Keratinocyte (primary cell): ENCODE measurements around the gene KCNIP3. TPM values are rescaled to one million over a fixed set of nuclear protein-coding genes. Genes with fewer than 3 reads are reported as not detected.

Source experiments
- DNase-seq: peaks from one replicate; pipeline ENCODE4 v3.0.0-alpha.2; 2011; ENCODE audit warnings: low read depth, missing footprints, low spot score
- FAIRE-seq: peaks from 2 replicates; lab custom pipeline; 2011; peaks lifted over from hg19 to GRCh38; lab: Jason Lieb, UNC
- H2AFZ ChIP-seq: 2 replicates; pipeline ENCODE4 v1.6.0; 2012; ENCODE audit warnings: low read length, control low read depth, inconsistent platforms; ENCODE audit not compliant: control insufficient read depth
- H3K27ac ChIP-seq: 2 replicates; pipeline ENCODE4 v1.5.1; 2011; ENCODE audit warnings: low read length; ENCODE audit not compliant: control insufficient read depth, insufficient read depth
- H3K27me3 ChIP-seq: 3 replicates; pipeline ENCODE4 v1.6.0; 2011; ENCODE audit warnings: low read length; ENCODE audit not compliant: control insufficient read depth, insufficient read depth; ENCODE audit errors: extremely low read depth
- H3K36me3 ChIP-seq, 2 experiments: 2 replicates in 1 of 2; 3 replicates in 1 of 2; pipeline ENCODE4 v1.5.1; 2011; ENCODE audit warnings: low read length in 2 of 2, mild to moderate bottlenecking in 1 of 2; ENCODE audit not compliant: control insufficient read depth in 2 of 2, insufficient read depth in 2 of 2; ENCODE audit errors: extremely low read depth in 1 of 2
- H3K4me1 ChIP-seq: 3 replicates; pipeline ENCODE4 v1.5.1; 2011; ENCODE audit warnings: low read length; ENCODE audit not compliant: control insufficient read depth, insufficient read depth; ENCODE audit errors: extremely low read depth
- H3K4me2 ChIP-seq: 3 replicates; pipeline ENCODE4 v1.6.0; 2011; ENCODE audit warnings: low read depth, low read length; ENCODE audit not compliant: control insufficient read depth, insufficient read depth; ENCODE audit errors: extremely low read depth
- H3K4me3 ChIP-seq, 3 experiments: fragments of 200-600 bp in 1 of 3; sonication (generic) in 1 of 3; 2 replicates in 2 of 3; 3 replicates in 1 of 3; pipeline ENCODE4 v1.5.1; 2011 to 2016; ENCODE audit warnings: low read length in 3 of 3, mild to moderate bottlenecking in 3 of 3, control low read depth in 2 of 3, inconsistent platforms in 1 of 3, low read depth in 1 of 3, mixed read lengths in 1 of 3, mixed run types in 1 of 3, moderate library complexity in 1 of 3; ENCODE audit not compliant: control insufficient read depth in 2 of 3, insufficient read depth in 2 of 3; ENCODE audit errors: extremely low read depth in 1 of 3
- H3K79me2 ChIP-seq: 2 replicates; pipeline ENCODE4 v1.6.0; 2012; ENCODE audit warnings: low read length; ENCODE audit not compliant: control insufficient read depth, insufficient read depth
- H3K9ac ChIP-seq: 3 replicates; pipeline ENCODE4 v1.6.0; 2011; ENCODE audit warnings: low read length; ENCODE audit not compliant: control insufficient read depth, insufficient read depth; ENCODE audit errors: extremely low read depth
- H3K9me1 ChIP-seq: 3 replicates; pipeline ENCODE4 v1.6.0; 2011; ENCODE audit warnings: low read length; ENCODE audit not compliant: control insufficient read depth, insufficient read depth; ENCODE audit errors: extremely low read depth
- H3K9me3 ChIP-seq: 2 replicates; pipeline ENCODE4 v1.5.1; 2012; ENCODE audit warnings: low read depth, low read length; ENCODE audit not compliant: control insufficient read depth
- H4K20me1 ChIP-seq: 3 replicates; pipeline ENCODE4 v1.6.0; 2011; ENCODE audit warnings: low read length; ENCODE audit not compliant: control insufficient read depth, insufficient read depth; ENCODE audit errors: extremely low read depth
- EZH2 ChIP-seq: IDR thresholded peaks from one replicate; pipeline ENCODE4 v1.6.1; 2012; ENCODE audit warnings: inconsistent platforms, mild to moderate bottlenecking, low read length, moderate library complexity
- dilution Hi-C: fragments of 300-500 bp; cut with MboI; formaldehyde crosslinking; loops from one replicate; pipeline ENCODE4 v1.7.0; 2020; ENCODE audit warnings: low sequenced_read_pairs; ENCODE audit not compliant: extremely low pct_ligation_motif_present
- polyA plus RNA-seq, 5 experiments: library from polyadenylated mRNA; depleted of rRNA in 3 of 5; stranded (reverse) in 3 of 5; stranded (forward) in 1 of 5; unstranded in 1 of 5; fragments of >200 nt; gene quantifications; 1 replicate in 1 of 5; 2 replicates in 3 of 5; 3 replicates in 1 of 5; pipeline versions ENCODE4 v1.2.1 to v1.2.3, GENCODE V29; 2011 to 2012; ENCODE audit warnings: missing spikeins in 2 of 5, low read depth in 1 of 5, low replicate concordance in 1 of 5
- TF ChIP-seq, protein P1 (sequence below), 3 experiments: IDR thresholded peaks in 1 of 3; conservative IDR thresholded peaks in 1 of 3; optimal IDR thresholded peaks in 1 of 3; 2 replicates in 2 of 3; 3 replicates in 1 of 3; pipeline versions ENCODE3 to v1.5.1; 2011; ENCODE audit warnings: low read length in 3 of 3, mild to moderate bottlenecking in 3 of 3, moderate library complexity in 2 of 3, control low read depth in 1 of 3, inconsistent platforms in 1 of 3; ENCODE audit not compliant: insufficient read depth in 2 of 3; ENCODE audit errors: extremely low read depth in 1 of 3

The KCNIP3 gene
- polyA plus RNA-seq, 1 donor (not counting 4 experiments of a cell fraction or from before 2014, with no cell fraction given) = 0.66 TPM

DNA sequence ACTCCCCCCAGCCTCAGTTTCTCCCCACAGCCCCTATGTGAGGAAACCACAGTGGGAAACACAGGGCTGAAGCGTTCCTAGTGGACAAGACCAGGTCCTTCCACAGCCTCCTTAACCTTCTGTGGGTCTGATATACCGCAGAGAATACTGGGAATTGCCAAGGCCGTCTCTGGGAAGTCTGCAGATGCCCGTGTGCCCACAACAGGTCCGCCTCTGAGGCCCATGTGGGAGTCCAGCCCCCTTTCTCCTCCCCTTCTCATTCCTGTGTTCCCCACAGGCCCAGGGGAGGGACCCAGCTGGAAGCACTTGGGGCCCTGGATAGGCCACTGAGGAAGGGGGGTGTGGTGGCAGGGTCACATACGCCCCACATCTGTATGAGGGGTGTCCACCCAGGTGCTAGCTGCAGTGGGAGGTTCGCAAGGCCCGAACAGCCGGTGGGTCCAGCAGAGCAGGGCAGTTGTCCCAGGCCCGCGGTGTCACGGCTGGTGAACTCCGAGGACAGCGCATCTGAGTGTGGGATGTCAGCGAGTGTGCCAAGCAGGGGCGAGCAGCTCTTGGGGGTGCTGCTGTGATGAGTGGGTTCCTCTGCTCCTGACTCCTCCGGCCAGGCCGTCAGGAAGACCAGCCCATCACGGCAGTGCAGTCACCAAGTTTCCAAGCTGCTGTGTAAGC, 2.4 kb upstream of the KCNIP3 start:
- Histone ChIP-seq H3K4me3 (no peak overlapping the region), H3K9me3 (no peaks in the 10 kb centered on the region), H3K4me2 (no peak overlapping the region), H4K20me1 (no peaks in the 10 kb centered on the region), H3K9me1 (no peaks in the 10 kb centered on the region), H3K27me3 (peaks cover 41% of the 10 kb centered on the region), H3K4me1 (peaks cover 15% of the 10 kb centered on the region), H3K27ac (no peak overlapping the region), H2AFZ (no peak overlapping the region), H3K79me2 (no peaks in the 10 kb centered on the region), H3K36me3 (peaks cover 0 to 7% of the 10 kb centered on the region in 2 experiments), H3K9ac (no peak overlapping the region)
- FAIRE-seq (no peak), DNase-seq (no peak)
- dilution Hi-C loops = no loop called here
- TF ChIP-seq, protein P1, sequence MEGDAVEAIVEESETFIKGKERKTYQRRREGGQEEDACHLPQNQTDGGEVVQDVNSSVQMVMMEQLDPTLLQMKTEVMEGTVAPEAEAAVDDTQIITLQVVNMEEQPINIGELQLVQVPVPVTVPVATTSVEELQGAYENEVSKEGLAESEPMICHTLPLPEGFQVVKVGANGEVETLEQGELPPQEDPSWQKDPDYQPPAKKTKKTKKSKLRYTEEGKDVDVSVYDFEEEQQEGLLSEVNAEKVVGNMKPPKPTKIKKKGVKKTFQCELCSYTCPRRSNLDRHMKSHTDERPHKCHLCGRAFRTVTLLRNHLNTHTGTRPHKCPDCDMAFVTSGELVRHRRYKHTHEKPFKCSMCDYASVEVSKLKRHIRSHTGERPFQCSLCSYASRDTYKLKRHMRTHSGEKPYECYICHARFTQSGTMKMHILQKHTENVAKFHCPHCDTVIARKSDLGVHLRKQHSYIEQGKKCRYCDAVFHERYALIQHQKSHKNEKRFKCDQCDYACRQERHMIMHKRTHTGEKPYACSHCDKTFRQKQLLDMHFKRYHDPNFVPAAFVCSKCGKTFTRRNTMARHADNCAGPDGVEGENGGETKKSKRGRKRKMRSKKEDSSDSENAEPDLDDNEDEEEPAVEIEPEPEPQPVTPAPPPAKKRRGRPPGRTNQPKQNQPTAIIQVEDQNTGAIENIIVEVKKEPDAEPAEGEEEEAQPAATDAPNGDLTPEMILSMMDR (optimal IDR thresholded peaks at IDR 0.05 in 1 of 3, IDR thresholded peaks at IDR 0.05 in 1 of 3, conservative IDR thresholded peaks at IDR 0.05 in 1 of 3; ENCODE audit: extremely low read depth in 1 of 3, insufficient read depth in 2 of 3, low read length in 3 of 3) = no peak
- no peak for TF ChIP-seq EZH2

DNA sequence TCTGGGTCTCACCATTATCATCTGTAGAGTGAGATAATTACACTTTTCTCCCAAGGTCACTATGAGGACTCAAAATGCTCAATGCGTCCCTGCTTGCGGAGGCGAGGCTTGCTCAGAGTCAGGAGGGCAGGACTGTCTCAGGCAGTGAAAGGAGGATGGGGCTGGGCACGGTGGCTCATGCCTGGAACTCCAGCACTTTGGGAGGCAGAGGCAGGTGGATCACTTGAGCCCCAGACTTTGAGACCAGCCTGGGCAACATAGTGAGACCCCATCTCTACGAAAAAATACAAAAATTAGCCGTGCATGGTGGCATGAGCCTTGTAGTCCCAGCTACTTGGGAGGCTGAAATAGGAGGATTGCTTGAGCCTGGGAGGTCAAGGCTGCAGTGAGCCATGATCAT, 1.8 kb upstream of the KCNIP3 start:
- no peaks in the 10 kb centered on the region for H3K9me3 ChIP-seq
- peaks cover 15% of the 10 kb centered on the region for H3K4me1 ChIP-seq
- no peak for DNase-seq
- peaks cover 47% of the 10 kb centered on the region for H3K27me3 ChIP-seq
- no peak for FAIRE-seq
- H3K4me3 ChIP-seq = no peak overlapping the region
- no peak overlapping the region for H3K9ac ChIP-seq
- no peak for TF ChIP-seq EZH2
- TF ChIP-seq, protein P1 (optimal IDR thresholded peaks at IDR 0.05 in 1 of 3, IDR thresholded peaks at IDR 0.05 in 1 of 3, conservative IDR thresholded peaks at IDR 0.05 in 1 of 3; ENCODE audit: extremely low read depth in 1 of 3, insufficient read depth in 2 of 3, low read length in 3 of 3) = no peak
- H3K4me2 ChIP-seq = no peak overlapping the region
- H4K20me1 ChIP-seq = no peaks in the 10 kb centered on the region
- peaks cover 0 to 5% of the 10 kb centered on the region in 2 experiments for H3K36me3 ChIP-seq
- dilution Hi-C loops = no loop called here
- no peaks in the 10 kb centered on the region for H3K79me2 ChIP-seq
- no peaks in the 10 kb centered on the region for H3K9me1 ChIP-seq
- H2AFZ ChIP-seq = no peak overlapping the region
- no peak overlapping the region for H3K27ac ChIP-seq
